WTC11 (cell line): ENCODE results near the gene CFAP77.

ENCODE experiments used
- CREB1 ChIP-seq: sonication (generic); formaldehyde crosslinking; IDR thresholded peaks from 2 replicates; pipeline ENCODE4 v1.8.0; 2023; ENCODE audit warnings: mild to moderate bottlenecking, missing genetic modification reagents
- CTCF ChIP-seq: fragments of 200-600 bp; IDR thresholded peaks from 2 replicates; pipeline ENCODE4 v1.8.0; 2022; ENCODE audit warnings: antibody characterized with exemption
- ESRRA ChIP-seq: sonication (generic); formaldehyde crosslinking; IDR thresholded peaks from 2 replicates; pipeline ENCODE4 v1.8.1; 2022; ENCODE audit warnings: mild to moderate bottlenecking, missing genetic modification reagents, borderline replicate concordance
- FOXK1 ChIP-seq: sonication (generic); formaldehyde crosslinking; IDR thresholded peaks from 2 replicates; pipeline ENCODE4 v1.8.0; 2022; ENCODE audit warnings: mild to moderate bottlenecking, moderate library complexity, missing genetic modification reagents
- NFYB ChIP-seq: sonication (generic); formaldehyde crosslinking; conservative IDR thresholded peaks from 2 replicates; pipeline ENCODE4 v1.8.0; 2022; ENCODE audit warnings: low read depth, missing genetic modification reagents
- USF2 ChIP-seq: sonication (generic); formaldehyde crosslinking; IDR thresholded peaks from 2 replicates; pipeline ENCODE4 v1.8.1; 2023; ENCODE audit warnings: mild to moderate bottlenecking, missing genetic modification reagents, moderate library complexity
- ZNF423 ChIP-seq: fragments of 250-450 bp; sonication (Bioruptor Pico); IDR thresholded peaks from 2 replicates; pipeline ENCODE4 v2.1.2; 2022; ENCODE audit warnings: mild to moderate bottlenecking, moderate library complexity

GRCh38 chr9:132519033-132519432, 109.0 kb downstream of the CFAP77 start:
- TF ChIP-seq ZNF423, result no peak
- no peak for TF ChIP-seq ESRRA (CRISPR knock-in tag)
- no peak for TF ChIP-seq CREB1 (CRISPR knock-in tag)
- no peak for TF ChIP-seq FOXK1 (CRISPR knock-in tag)
- no peak for TF ChIP-seq CTCF
- TF ChIP-seq USF2, result no peak
- no peak for TF ChIP-seq NFYB (CRISPR knock-in tag)
